Measurements from ENCODE around the gene ASPG. TPM values are rescaled to one million over a fixed set of nuclear protein-coding genes. Genes with fewer than 3 reads are reported as not detected.

The ASPG gene
- total and polyA plus RNA-seq, 2 donors (not counting 3 experiments of a cell fraction or from before 2014, with no cell fraction given): not detected

GRCh38 chr14:104109731-104110361 lies 24.3 kb downstream of the ASPG start:
- no peak overlapping the region for H3K4me3 ChIP-seq (replicated peaks in 1 of 3; ENCODE audit: insufficient read depth in 1 of 3, low read depth in 1 of 3, low read length in 3 of 3)
- no peaks in the 10 kb centered on the region for H3K4me1 ChIP-seq (ENCODE audit: control insufficient read depth, extremely low read depth, insufficient read depth, low read length)
- POLR2A ChIA-PET: no interaction called here
- FAIRE-seq (no peak), DNase-seq (ENCODE audit: low read depth, low spot score) (no peak)
- no peak overlapping the region for H2AFZ ChIP-seq (ENCODE audit: low read depth, low read length)
- H3K27ac ChIP-seq (ENCODE audit: insufficient read depth, low read depth, low read length): no peak overlapping the region
- no peaks in the 10 kb centered on the region for H4K20me1 ChIP-seq (replicated peaks; ENCODE audit: control insufficient read depth, extremely low read depth, insufficient read depth, low read length)
- CTCF ChIA-PET: interaction anchor here (1.7 to 2.4 kb wide), 3 partner anchors 15 to 454 kb away, joined by 5 to 7 read pairs (median 5); no protein-coding TSS in a partner anchor
- H3K9me1 ChIP-seq (replicated peaks; ENCODE audit: control insufficient read depth, extremely low read depth, insufficient read depth, low read length): no peaks in the 10 kb centered on the region
- H3K79me2 ChIP-seq (ENCODE audit: control insufficient read depth, insufficient read depth, low read length): no peaks in the 10 kb centered on the region
- H3K9ac ChIP-seq (replicated peaks; ENCODE audit: extremely low read depth, insufficient read depth, low read length): no peak overlapping the region
- TF ChIP-seq FOS (IDR thresholded peaks at IDR 0.05; ENCODE audit: borderline replicate concordance, insufficient read depth, low read length): no peak
- no peak for TF ChIP-seq MYC (IDR thresholded peaks at IDR 0.05; ENCODE audit: low read depth, low read length)
- no peak for TF ChIP-seq GATA2 (IDR thresholded peaks at IDR 0.05; ENCODE audit: insufficient read depth, insufficient read length, low read depth, low read length)
- dilution Hi-C loops (cut with MboI; ENCODE audit: extremely low pct_ligation_motif_present, low sequenced_read_pairs): no loop called here
- no TSS peak for BruUV-seq (replicated peaks)
- H3K27me3 ChIP-seq (ENCODE audit: control insufficient read depth in 2 of 2, insufficient read depth in 2 of 2, low read length in 2 of 2): no peaks in the 10 kb centered on the region
- no peaks in the 10 kb centered on the region for H3K9me3 ChIP-seq (replicated peaks; ENCODE audit: control insufficient read depth, insufficient read depth, low read length)
- H3K4me2 ChIP-seq (ENCODE audit: insufficient read depth, low read length): no peak overlapping the region
- H3K36me3 ChIP-seq (ENCODE audit: control insufficient read depth in 2 of 2, extremely low read depth in 1 of 2, insufficient read depth in 2 of 2, low read length in 2 of 2): no peaks in the 10 kb centered on the region
- intact Hi-C loops (cut with micrococcal nuclease): no loop called here

- Histone ChIP-seq H3K79me2 (ENCODE audit: control insufficient read depth, insufficient read depth, low read length) (no peaks in the 10 kb centered on the region), H2AFZ (ENCODE audit: low read depth, low read length) (no peak overlapping the region), H3K27me3 (ENCODE audit: control insufficient read depth in 2 of 2, insufficient read depth in 2 of 2, low read length in 2 of 2) (peaks cover 0 to under 1% of the 10 kb centered on the region in 2 experiments), H4K20me1 (replicated peaks; ENCODE audit: control insufficient read depth, extremely low read depth, insufficient read depth, low read length) (no peaks in the 10 kb centered on the region), H3K9me1 (replicated peaks; ENCODE audit: control insufficient read depth, extremely low read depth, insufficient read depth, low read length) (no peaks in the 10 kb centered on the region), H3K9me3 (replicated peaks; ENCODE audit: control insufficient read depth, insufficient read depth, low read length) (no peaks in the 10 kb centered on the region), H3K4me3 (replicated peaks in 1 of 3; ENCODE audit: insufficient read depth in 1 of 3, low read depth in 1 of 3, low read length in 3 of 3) (no peak overlapping the region), H3K4me1 (ENCODE audit: control insufficient read depth, extremely low read depth, insufficient read depth, low read length) (no peaks in the 10 kb centered on the region), H3K36me3 (ENCODE audit: control insufficient read depth in 2 of 2, extremely low read depth in 1 of 2, insufficient read depth in 2 of 2, low read length in 2 of 2) (no peaks in the 10 kb centered on the region), H3K27ac (ENCODE audit: insufficient read depth, low read depth, low read length) (no peak overlapping the region), H3K9ac (replicated peaks; ENCODE audit: extremely low read depth, insufficient read depth, low read length) (no peak overlapping the region), H3K4me2 (ENCODE audit: insufficient read depth, low read length) (no peak overlapping the region)
- dilution Hi-C loops (cut with MboI; ENCODE audit: extremely low pct_ligation_motif_present, low sequenced_read_pairs): no loop called here
- ChIA-PET POLR2A (no interaction called here), CTCF (interaction anchor here (1.7 to 2.4 kb wide), 3 partner anchors 16 to 453 kb away, joined by 5 to 7 read pairs (median 5); no protein-coding TSS in a partner anchor)
- DNase-seq (ENCODE audit: low read depth, low spot score) (no peak), FAIRE-seq (no peak)
- no TSS peak for BruUV-seq (replicated peaks)
- intact Hi-C loops (cut with micrococcal nuclease): no loop called here
- no peak for TF ChIP-seq CTCF (IDR thresholded peaks at IDR 0.05; ENCODE audit: extremely low read depth in 1 of 2, insufficient read depth in 1 of 2, low read depth in 1 of 2, low read length in 2 of 2)
- no peak for TF ChIP-seq JUN (IDR thresholded peaks at IDR 0.05; ENCODE audit: borderline replicate concordance, insufficient read depth, insufficient read length, low read depth)
- no peak for TF ChIP-seq GATA2 (IDR thresholded peaks at IDR 0.05; ENCODE audit: insufficient read depth, insufficient read length, low read depth, low read length)
- TF ChIP-seq MYC (IDR thresholded peaks at IDR 0.05; ENCODE audit: low read depth, low read length): no peak
- no peak for TF ChIP-seq EZH2 (IDR thresholded peaks at IDR 0.05; ENCODE audit: borderline replicate concordance, low read depth, low read length, severe bottlenecking)
- TF ChIP-seq FOS (IDR thresholded peaks at IDR 0.05; ENCODE audit: borderline replicate concordance, insufficient read depth, low read length): no peak
- no peak for TF ChIP-seq POLR2AphosphoS5 (IDR thresholded peaks at IDR 0.05; ENCODE audit: insufficient read depth, low read depth, low read length)
- no peak for TF ChIP-seq MAX (IDR thresholded peaks at IDR 0.05; ENCODE audit: insufficient read depth, insufficient read length)
- TF ChIP-seq POLR2A (IDR thresholded peaks at IDR 0.05; ENCODE audit: low read depth, low read length): no peak
These were observed 25.1 kb downstream of the ASPG start for GRCh38 chr14:104110491-104111209.

All from endothelial cell of umbilical vein (primary cell).